CD8-positive, alpha-beta memory T cell (primary cell): ENCODE measurements around the gene HGFAC. TPM values are rescaled to one million over a fixed set of nuclear protein-coding genes. Genes with fewer than 3 reads are reported as not detected.
A peak's percentile ranks its signal among the peaks of the same experiment; 100 is the strongest.

Source experiments
- CTCF ChIA-PET: fragments of 350-600 bp; sonication (Branson Sonifier 250); formaldehyde crosslinking; loops from one replicate; lab custom pipeline; 2021; ENCODE audit warnings: antibody characterized with exemption; lab: Charles Lee
- POLR2A ChIA-PET: fragments of 350-600 bp; sonication (Branson Sonifier 250); formaldehyde crosslinking; loops from one replicate; lab custom pipeline; 2021; ENCODE audit warnings: antibody characterized with exemption; lab: Charles Lee
- DNase-seq, 5 donors: peaks; one replicate each; pipeline versions ENCODE4 v3.0.0 to v3.0.0-alpha.2; 2020 to 2022; ENCODE audit warnings: mixed read lengths in 1 of 5
- H3K27ac ChIP-seq: one replicate; pipeline ENCODE4 v1.7.0; 2013; ENCODE audit warnings: low read depth, mild to moderate bottlenecking, low read length, moderate library complexity
- H3K27me3 ChIP-seq: 2 replicates; pipeline ENCODE4 v1.7.0; 2013; ENCODE audit warnings: low read length, mild to moderate bottlenecking; ENCODE audit not compliant: insufficient read depth, poor library complexity, severe bottlenecking
- H3K36me3 ChIP-seq: 2 replicates; pipeline ENCODE4 v1.7.0; 2013; ENCODE audit warnings: mild to moderate bottlenecking, low read length, moderate library complexity; ENCODE audit not compliant: insufficient read depth
- H3K4me1 ChIP-seq: 2 replicates; pipeline ENCODE4 v1.7.0; 2013; ENCODE audit warnings: mild to moderate bottlenecking, low read length, moderate library complexity; ENCODE audit not compliant: insufficient read depth
- H3K4me3 ChIP-seq: 2 replicates; pipeline ENCODE4 v1.7.0; 2013; ENCODE audit warnings: mild to moderate bottlenecking, low read length
- H3K9me3 ChIP-seq: 2 replicates; pipeline ENCODE4 v1.7.0; 2013; ENCODE audit warnings: mild to moderate bottlenecking, low read length
- H3K27ac Mint-ChIP-seq, 8 donors: one replicate each; pipeline ENCODE4 v1.8.0; 2020 to 2021; ENCODE audit warnings: mixed read lengths in 8 of 8, mild to moderate bottlenecking in 6 of 8, inconsistent platforms in 3 of 8, moderate library complexity in 3 of 8
- H3K27me3 Mint-ChIP-seq, 2 donors: one replicate each; pipeline ENCODE4 v1.8.0; 2020 to 2021; ENCODE audit warnings: mixed read lengths in 2 of 2, mild to moderate bottlenecking in 1 of 2, moderate library complexity in 1 of 2
- H3K36me3 Mint-ChIP-seq, 3 donors: one replicate each; pipeline ENCODE4 v1.8.0; 2020 to 2021; ENCODE audit warnings: mixed read lengths in 3 of 3, inconsistent platforms in 1 of 3, mild to moderate bottlenecking in 1 of 3
- H3K4me1 Mint-ChIP-seq, 3 donors: one replicate each; pipeline ENCODE4 v1.8.0; 2020 to 2021; ENCODE audit warnings: mixed read lengths in 3 of 3, inconsistent platforms in 1 of 3, mild to moderate bottlenecking in 1 of 3
- H3K4me3 Mint-ChIP-seq, 7 donors: one replicate each; pipeline ENCODE4 v1.8.0; 2020 to 2021; ENCODE audit warnings: mixed read lengths in 7 of 7, mild to moderate bottlenecking in 6 of 7, moderate library complexity in 4 of 7, inconsistent platforms in 2 of 7
- H3K9me3 Mint-ChIP-seq, 5 donors: one replicate each; pipeline ENCODE4 v1.8.0; 2020 to 2022; ENCODE audit warnings: mixed read lengths in 5 of 5, mild to moderate bottlenecking in 3 of 5, moderate library complexity in 2 of 5, inconsistent platforms in 1 of 5
- polyA plus RNA-seq: library from polyadenylated mRNA; unstranded; fragments of 300-500 nt; fragmentation: Illumina TruSeq; gene quantifications from one replicate; pipeline ENCODE4 v1.2.3, GENCODE V29; 2021
- total RNA-seq, 2 experiments: library from RNA; stranded (reverse); gene quantifications; one replicate each; pipeline ENCODE4 v1.2.3, GENCODE V29; 2021

Gene HGFAC
- total and polyA plus RNA-seq, 3 experiments from 2014 or later, result not detected

DNA sequence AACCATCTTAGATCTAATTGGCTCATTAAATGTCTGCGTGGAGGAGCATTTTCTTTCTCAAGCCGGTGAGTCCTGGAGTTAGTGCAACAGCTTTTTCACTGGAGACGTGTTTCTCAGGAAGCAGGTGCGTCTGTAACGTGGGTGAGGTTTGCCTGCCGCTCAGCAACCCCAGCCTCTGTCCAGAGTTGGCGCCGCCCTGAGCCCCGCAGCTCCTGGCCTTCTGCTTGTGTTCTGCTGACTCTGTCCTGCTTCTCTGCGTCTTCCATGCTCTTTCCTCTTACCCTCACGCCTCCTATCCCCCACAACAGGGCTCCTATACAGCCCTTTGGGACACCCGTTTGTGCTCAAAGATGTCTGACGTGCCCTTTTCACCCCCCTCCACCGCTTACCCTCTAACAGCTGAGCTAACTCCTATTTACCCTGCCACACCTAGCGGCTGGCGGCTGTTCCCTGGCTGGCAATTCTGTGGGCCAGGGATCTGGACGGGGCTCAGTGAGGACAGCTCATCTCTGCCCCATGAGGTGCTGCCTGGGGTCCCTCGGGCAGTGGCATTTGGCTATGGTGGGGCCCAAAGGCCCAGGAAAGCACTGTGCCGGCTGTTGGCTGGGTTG, 40.1 kb downstream of the HGFAC start:
- POLR2A ChIA-PET, result no interaction called here

DNA sequence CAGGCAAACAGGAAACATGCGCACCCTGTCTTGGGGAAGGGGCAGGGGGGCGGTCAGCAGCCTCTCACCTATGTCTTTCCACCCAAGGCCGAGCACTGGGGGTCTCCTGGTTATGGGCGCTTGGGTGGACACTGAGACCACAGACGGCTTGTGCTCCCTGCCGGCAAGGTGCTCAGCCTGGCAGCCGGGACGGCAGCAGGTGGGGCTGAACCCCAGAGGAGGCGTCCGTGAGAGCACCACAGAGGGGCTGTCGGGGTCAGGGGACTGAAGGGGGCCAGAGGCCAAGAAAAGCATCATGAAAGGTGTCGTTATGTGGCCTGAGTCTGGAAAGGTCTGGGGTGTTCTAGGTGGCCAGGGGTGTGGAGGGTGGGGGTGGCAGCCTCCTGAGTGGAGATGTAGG, 40.9 kb downstream of the HGFAC start:
- CTCF ChIA-PET, result no interaction called here
- Mint-ChIP-seq H3K9me3 (no peaks in the 10 kb centered on the region), H3K4me3 (no peak overlapping the region), H3K27ac (no peak overlapping the region), H3K27me3 (peaks cover 11 to 16% of the 10 kb centered on the region in 2 donors), H3K4me1 (peaks cover 0 to 5% (median 0%) of the 10 kb centered on the region in 3 donors), H3K36me3 (no peaks in the 10 kb centered on the region)
- DNase-seq, result no peak
- Histone ChIP-seq H3K4me1 (peaks cover 5% of the 10 kb centered on the region), H3K9me3 (no peaks in the 10 kb centered on the region), H3K4me3 (no peak overlapping the region), H3K36me3 (no peaks in the 10 kb centered on the region), H3K27ac (no peak overlapping the region), H3K27me3 (peaks cover 13% of the 10 kb centered on the region)
- POLR2A ChIA-PET, result no interaction called here

More for the DNA sequence above, 40.1 kb downstream of the HGFAC start:
- H3K36me3 Mint-ChIP-seq, result no peaks in the 10 kb centered on the region
- peaks cover 5% of the 10 kb centered on the region for H3K4me1 ChIP-seq
- H3K27ac ChIP-seq, result no peak overlapping the region
- CTCF ChIA-PET, result interaction anchor here (1.0 to 1.9 kb wide), 2 partner anchors 375 to 379 kb away, joined by 3 to 5 read pairs; no protein-coding TSS in a partner anchor
- peaks cover 13% of the 10 kb centered on the region for H3K27me3 ChIP-seq
- H3K4me3 Mint-ChIP-seq, result no peak overlapping the region
- no peak overlapping the region for H3K4me3 ChIP-seq
- H3K4me1 Mint-ChIP-seq, result peaks cover 0 to 5% (median 0%) of the 10 kb centered on the region in 3 donors
- no peaks in the 10 kb centered on the region for H3K36me3 ChIP-seq
- H3K9me3 ChIP-seq, result no peaks in the 10 kb centered on the region
- no peaks in the 10 kb centered on the region for H3K9me3 Mint-ChIP-seq
- H3K27ac Mint-ChIP-seq, result no peak overlapping the region
- peaks cover 11 to 17% of the 10 kb centered on the region in 2 donors for H3K27me3 Mint-ChIP-seq
- no peak for DNase-seq

DNA sequence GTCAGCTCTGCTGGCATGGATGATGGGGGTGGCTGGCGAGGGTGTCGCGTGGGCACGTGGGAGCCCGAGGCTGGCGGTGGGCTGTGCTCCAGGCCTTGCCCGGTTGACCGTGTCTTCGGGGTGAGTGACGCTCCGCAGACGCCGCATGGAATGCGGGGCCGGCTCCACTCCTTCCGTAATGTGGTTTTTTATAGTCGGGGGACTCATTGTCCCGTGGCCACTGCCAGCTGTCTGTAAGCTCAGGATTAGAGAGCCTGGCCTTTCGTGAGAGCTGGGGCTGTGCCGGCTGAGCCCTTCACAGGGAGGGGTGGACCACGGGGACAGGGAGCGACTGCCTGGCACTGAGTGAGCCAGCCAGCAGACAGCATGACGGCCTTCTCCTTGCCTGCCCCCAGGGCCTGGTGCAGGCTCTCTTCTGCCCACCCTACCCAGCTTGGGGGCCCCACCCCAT, 41.7 kb downstream of the HGFAC start:
- Mint-ChIP-seq H3K27me3 (peaks cover 11 to 17% of the 10 kb centered on the region in 2 donors), H3K4me3 (no peak overlapping the region), H3K9me3 (no peaks in the 10 kb centered on the region), H3K36me3 (no peaks in the 10 kb centered on the region), H3K4me1 (peaks cover 0 to 5% (median 0%) of the 10 kb centered on the region in 3 donors), H3K27ac (peak overlapping the region in 1 of 8 donors; percentile 50)
- no peak for DNase-seq
- H3K27me3 ChIP-seq, result peaks cover 13% of the 10 kb centered on the region
- ChIA-PET POLR2A (no interaction called here), CTCF (no interaction called here)
- H3K4me1 ChIP-seq, result peaks cover 5% of the 10 kb centered on the region
- H3K27ac ChIP-seq, result no peak overlapping the region
- no peaks in the 10 kb centered on the region for H3K9me3 ChIP-seq
- H3K36me3 ChIP-seq, result no peaks in the 10 kb centered on the region
- H3K4me3 ChIP-seq, result no peak overlapping the region

DNA sequence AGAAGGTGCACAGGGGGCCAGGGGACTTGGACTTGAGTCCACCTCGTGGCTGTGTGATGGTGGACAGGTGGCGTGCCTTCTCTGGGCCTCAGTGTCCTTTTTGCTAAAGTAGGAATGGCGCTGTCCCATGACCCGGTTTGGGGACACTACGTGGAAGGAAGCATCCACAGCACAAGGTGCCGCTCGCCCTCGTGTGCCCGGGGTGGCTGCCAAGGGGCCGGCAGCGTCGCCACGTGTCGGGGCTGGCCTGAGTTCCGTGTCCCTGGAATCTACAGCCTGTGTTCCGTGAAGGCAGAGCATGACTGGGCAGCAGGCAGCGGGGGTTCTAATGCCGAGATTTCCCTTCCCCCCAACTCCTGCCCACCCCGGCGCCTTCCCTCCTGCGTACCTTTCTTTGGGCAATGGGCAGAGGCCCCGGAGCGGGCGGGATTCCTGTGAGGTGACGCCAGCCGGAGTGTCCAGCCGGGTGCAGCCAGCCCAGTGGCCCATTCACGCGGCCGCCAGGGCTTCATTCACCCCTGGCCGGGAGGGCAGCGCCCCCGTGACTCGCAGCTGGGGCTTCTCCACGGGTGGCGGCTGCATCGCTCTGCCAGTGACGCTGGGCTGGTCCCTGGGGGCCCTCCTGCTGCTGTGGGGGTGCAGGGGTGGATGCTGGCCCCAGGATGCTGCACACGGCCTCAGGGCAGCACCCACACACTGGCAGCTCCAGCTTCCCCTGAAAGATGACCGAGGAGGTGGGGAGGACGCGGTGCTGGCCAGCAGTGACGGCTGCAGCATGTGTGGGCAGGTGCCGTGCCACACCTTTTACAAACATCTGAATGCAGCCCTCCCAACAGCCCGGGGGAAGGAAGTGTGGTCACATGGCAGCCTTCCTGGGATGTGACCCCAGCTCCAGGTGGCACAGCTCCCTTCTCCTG, 42.5 kb downstream of the HGFAC start:
- Histone ChIP-seq H3K4me1 (peaks cover 5% of the 10 kb centered on the region), H3K27ac (no peak overlapping the region)
- POLR2A ChIA-PET, result no interaction called here

DNA sequence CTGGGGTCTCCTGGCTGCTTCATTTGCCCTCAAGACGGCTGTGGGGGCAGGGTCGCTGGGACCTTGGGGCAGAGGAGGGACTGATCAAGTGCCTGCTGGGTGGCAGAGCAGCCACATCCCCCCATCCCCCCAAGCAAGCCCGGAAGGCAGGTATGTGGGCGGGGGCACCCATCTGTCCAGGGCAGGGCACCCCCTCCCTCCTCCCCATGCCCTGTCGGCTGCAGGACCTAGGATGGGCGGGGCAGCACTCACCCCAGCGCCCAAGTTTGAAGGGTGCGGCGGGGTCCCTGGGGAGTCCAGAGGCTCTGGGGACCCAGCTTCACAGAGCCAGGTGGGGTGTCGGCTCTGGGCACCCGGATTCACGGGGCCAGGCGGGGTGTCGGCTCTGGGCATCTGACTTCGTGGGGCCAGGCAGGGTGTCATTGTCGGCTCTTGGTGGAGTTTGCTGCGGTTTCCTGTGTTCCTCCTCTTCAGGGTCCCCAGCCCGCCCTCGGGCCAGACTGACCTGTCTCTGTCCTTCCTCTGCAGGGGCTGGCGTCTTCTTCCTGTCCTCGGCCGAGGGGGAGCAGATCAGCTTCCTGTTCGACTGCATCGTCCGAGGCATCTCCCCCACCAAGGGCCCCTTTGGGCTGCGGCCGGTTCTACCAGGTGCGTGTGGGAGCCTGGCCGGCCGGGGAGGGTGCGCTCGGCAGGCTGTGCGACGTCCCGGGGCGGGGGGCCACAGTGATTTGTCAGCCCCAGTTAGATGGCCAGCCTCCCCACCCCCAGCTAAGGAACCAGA, 43.4 kb downstream of the HGFAC start:
- Mint-ChIP-seq H3K4me3 (peak overlapping the region in 5 of 7 donors; percentile 38 to 87 (median 54)), H3K4me1 (peaks cover 0 to 5% (median 0%) of the 10 kb centered on the region in 3 donors), H3K27ac (no peak overlapping the region), H3K36me3 (no peaks in the 10 kb centered on the region), H3K27me3 (peaks cover 17 to 26% of the 10 kb centered on the region in 2 donors), H3K9me3 (no peaks in the 10 kb centered on the region)
- POLR2A ChIA-PET, result no interaction called here
- H3K27me3 ChIP-seq, result peaks cover 13% of the 10 kb centered on the region
- H3K9me3 ChIP-seq, result no peaks in the 10 kb centered on the region
- H3K4me3 ChIP-seq, result no peak overlapping the region
- no peak for DNase-seq
- H3K4me1 ChIP-seq, result peaks cover 5% of the 10 kb centered on the region
- H3K27ac ChIP-seq, result no peak overlapping the region
- H3K36me3 ChIP-seq, result no peaks in the 10 kb centered on the region
- CTCF ChIA-PET, result no interaction called here

More for the DNA sequence above, 42.5 kb downstream of the HGFAC start:
- H3K4me3 ChIP-seq, result no peak overlapping the region
- CTCF ChIA-PET, result no interaction called here
- no peak for DNase-seq
- Mint-ChIP-seq H3K4me1 (peaks cover 0 to 5% (median 0%) of the 10 kb centered on the region in 3 donors), H3K27me3 (peaks cover 17 to 25% of the 10 kb centered on the region in 2 donors), H3K4me3 (no peak overlapping the region), H3K36me3 (no peaks in the 10 kb centered on the region), H3K9me3 (no peaks in the 10 kb centered on the region), H3K27ac (no peak overlapping the region)
- no peaks in the 10 kb centered on the region for H3K9me3 ChIP-seq
- H3K27me3 ChIP-seq, result peaks cover 13% of the 10 kb centered on the region
- H3K36me3 ChIP-seq, result no peaks in the 10 kb centered on the region

DNA sequence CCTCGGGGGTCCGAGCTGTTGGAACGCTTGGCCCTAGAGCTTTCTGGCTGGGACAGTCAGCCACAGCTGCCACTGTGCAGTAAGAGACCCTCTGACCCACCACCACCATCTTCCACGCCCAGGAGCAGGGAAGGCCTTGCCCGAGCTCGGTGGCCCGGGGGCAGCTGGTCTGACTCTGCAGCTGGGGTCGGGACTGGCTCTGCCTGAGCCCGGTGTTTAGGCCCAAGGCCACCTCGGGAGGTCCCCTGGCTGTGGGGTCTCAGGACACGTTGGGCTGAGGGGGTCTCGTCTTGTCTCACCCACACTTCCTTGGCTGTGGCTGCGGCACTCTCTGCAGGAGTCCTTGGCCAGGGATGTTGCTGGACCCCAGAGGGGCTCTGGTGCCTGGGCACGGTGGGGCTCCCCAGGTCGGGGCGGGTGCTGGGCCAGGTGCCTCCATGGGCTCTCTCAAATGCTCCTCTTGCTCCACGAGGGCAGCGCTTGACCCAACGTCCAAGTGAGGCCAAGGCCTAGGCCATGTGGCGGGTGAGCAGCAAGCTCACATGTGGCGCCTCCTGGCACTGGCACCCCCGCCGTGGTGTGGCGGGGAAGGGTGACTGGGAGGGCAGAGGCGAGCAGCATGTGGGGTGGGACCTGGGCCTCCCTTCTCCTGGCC, 44.2 kb downstream of the HGFAC start:
- H3K4me1 ChIP-seq, result peaks cover 5% of the 10 kb centered on the region
- H3K4me1 Mint-ChIP-seq, result peaks cover 0 to 5% (median 0%) of the 10 kb centered on the region in 3 donors
- CTCF ChIA-PET, result no interaction called here

More for the DNA sequence above, 44.2 kb downstream of the HGFAC start:
- POLR2A ChIA-PET, result no interaction called here
- H3K4me3 ChIP-seq, result no peak overlapping the region
- H3K27me3 Mint-ChIP-seq, result peaks cover 17 to 20% of the 10 kb centered on the region in 2 donors
- H3K9me3 ChIP-seq, result no peaks in the 10 kb centered on the region
- H3K27ac Mint-ChIP-seq, result no peak overlapping the region
- H3K36me3 ChIP-seq, result no peaks in the 10 kb centered on the region
- H3K27me3 ChIP-seq, result peaks cover 10% of the 10 kb centered on the region
- peak overlapping the region in 1 of 7 donors; percentile 40 for H3K4me3 Mint-ChIP-seq
- no peaks in the 10 kb centered on the region for H3K36me3 Mint-ChIP-seq
- no peaks in the 10 kb centered on the region for H3K9me3 Mint-ChIP-seq
- H3K27ac ChIP-seq, result no peak overlapping the region
- DNase-seq, result no peak
